Stimulated activated effector memory CD8-positive, alpha-beta T cell treated with anti-CD3 and anti-CD28 coated beads, Interleukin-12 subunit alpha, Interleukin-12 subunit beta, amount 100 ng/mL, for 72 hours (primary cell): Measurements from ENCODE around the gene THSD4.
A peak's percentile ranks its signal among the peaks of the same experiment; 100 is the strongest.

Experiments used
- ATAC-seq: fragments of 150-1000 bp; cut with Tn5 transposase; 2 replicates; pipeline ENCODE4 v1.10.0; 2021
- DNase-seq, 2 donors: peaks; one replicate each; pipeline ENCODE4 v3.0.0; 2021 to 2022; ENCODE audit warnings: low spot score in 2 of 2
- H3K27ac Mint-ChIP-seq: one replicate; pipeline ENCODE4 v1.8.0; 2022; ENCODE audit warnings: mild to moderate bottlenecking, mixed read lengths
- H3K36me3 Mint-ChIP-seq: one replicate; pipeline ENCODE4 v1.8.0; 2022; ENCODE audit warnings: mild to moderate bottlenecking, mixed read lengths
- H3K4me1 Mint-ChIP-seq: one replicate; pipeline ENCODE4 v1.8.0; 2022; ENCODE audit warnings: mixed read lengths
- H3K4me3 Mint-ChIP-seq: one replicate; pipeline ENCODE4 v1.8.0; 2022; ENCODE audit warnings: mild to moderate bottlenecking, mixed read lengths
- H3K9me3 Mint-ChIP-seq: one replicate; pipeline ENCODE4 v1.8.0; 2022; ENCODE audit warnings: mixed read lengths

The THSD4 gene

DNA sequence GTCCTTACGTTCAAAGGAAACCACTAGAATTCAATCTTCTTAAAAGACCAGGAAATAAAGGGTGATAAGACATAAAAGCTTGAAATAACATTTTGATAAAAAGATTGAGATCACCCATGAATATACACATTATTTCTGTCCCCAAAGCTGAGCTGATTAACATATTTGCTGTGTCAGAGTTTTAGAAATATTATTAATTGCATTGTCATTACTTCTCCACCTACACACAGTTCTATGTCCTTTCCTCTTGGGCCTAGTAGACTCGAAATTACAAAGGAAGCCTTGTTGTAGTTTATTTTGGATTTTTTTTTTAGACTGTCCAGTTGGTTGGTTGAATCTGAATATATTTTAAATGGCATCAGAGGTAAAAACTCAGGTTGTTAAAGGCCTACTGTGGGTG, 614.0 kb downstream of the THSD4 start:
- Mint-ChIP-seq H3K4me3 (no peak overlapping the region), H3K4me1 (no peaks in the 10 kb centered on the region)

DNA sequence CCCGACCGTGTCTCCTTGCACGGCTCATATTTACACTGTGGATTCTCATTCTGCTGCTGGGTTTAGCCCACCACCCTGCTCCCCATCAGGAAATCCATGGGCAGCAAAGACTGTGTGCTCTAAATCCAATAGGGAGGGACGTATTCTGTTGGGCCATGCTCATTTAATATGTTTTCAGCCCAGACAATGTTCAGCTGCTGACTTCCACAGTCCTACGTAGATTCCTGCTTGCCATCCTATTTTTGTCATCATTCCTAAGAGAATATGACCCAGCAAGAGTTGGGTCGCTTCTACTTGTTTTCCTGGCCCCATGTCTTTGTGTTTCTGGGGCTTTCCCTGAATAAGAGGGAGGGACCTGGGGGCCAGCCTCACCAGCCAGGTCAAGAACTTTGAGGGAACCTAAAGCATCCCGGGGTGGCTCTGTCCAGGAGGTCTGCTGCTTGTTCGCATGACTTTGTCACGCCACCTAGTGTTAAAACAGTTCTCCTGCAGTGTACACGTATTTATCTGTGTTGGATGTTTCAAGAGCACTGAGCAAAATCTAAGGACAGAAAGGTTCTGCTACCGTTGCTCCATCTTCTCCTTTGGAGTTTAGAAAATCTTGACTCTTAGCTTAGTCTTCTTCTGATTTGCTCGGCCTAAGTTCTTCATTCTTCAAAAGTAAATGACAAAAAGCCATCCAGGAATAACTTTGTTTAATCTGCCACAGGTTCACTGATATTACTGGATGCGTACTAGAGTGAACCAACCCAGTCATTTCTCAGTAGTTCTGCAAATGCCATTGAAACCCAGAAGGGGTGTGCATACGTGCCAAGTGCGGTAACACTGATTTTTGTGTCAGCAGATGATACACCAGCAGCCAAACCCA, 615.2 kb downstream of the THSD4 start:
- Mint-ChIP-seq H3K27ac (no peak overlapping the region), H3K4me3 (no peak overlapping the region), H3K36me3 (no peaks in the 10 kb centered on the region), H3K4me1 (no peaks in the 10 kb centered on the region), H3K9me3 (no peaks in the 10 kb centered on the region)
- DNase-seq: no peak
- ATAC-seq: peak; percentile 70

More for the DNA sequence above, 614.0 kb downstream of the THSD4 start:
- no peak for DNase-seq
- H3K27ac Mint-ChIP-seq: no peak overlapping the region
- no peaks in the 10 kb centered on the region for H3K9me3 Mint-ChIP-seq
- no peak for ATAC-seq
- H3K36me3 Mint-ChIP-seq: no peaks in the 10 kb centered on the region

DNA sequence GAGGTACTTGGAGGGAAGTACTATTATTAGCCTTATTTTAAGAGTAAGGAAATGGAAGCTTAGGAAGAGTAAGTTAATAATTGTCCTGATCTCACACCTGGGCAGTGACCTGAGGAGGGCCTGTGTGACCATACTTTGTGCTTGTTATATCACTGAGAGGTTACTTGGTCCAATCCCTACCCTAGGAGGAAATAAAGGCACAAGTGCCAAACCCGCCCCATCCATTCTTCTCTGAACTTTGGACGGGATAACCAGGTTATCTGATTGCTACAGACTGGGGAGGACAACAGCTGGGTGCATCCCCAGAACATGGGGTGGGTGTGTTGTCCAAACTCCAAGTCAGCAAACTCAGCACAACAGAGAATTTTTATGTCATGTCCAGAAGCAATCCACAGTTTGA, 617.4 kb downstream of the THSD4 start:
- no peak for ATAC-seq

DNA sequence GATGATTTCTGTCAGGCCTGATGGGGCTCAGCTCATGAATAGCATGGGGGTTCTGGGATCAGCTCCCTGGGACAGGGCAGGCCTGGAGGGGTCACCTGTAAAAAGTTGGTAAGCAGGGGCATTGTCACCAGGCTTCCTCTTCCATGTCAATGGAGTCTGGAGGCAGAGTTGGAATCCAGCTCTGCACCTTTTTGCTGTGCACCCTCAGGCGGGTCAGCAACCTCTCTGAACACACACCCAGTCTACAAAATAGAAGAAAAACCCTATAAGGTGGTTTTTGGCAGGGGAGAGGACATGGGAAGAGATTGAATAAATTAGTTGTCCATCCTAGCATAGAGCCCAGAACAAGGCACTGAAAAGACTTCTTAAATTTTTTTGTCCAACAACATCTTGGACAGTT, 617.9 kb downstream of the THSD4 start:
- Mint-ChIP-seq H3K27ac (no peak overlapping the region), H3K9me3 (no peaks in the 10 kb centered on the region), H3K4me3 (no peak overlapping the region), H3K4me1 (no peaks in the 10 kb centered on the region), H3K36me3 (no peaks in the 10 kb centered on the region)
- no peak for DNase-seq
- no peak for ATAC-seq

More for the DNA sequence above, 617.4 kb downstream of the THSD4 start:
- H3K9me3 Mint-ChIP-seq: no peaks in the 10 kb centered on the region
- H3K27ac Mint-ChIP-seq: no peak overlapping the region
- H3K4me3 Mint-ChIP-seq: no peak overlapping the region
- no peaks in the 10 kb centered on the region for H3K4me1 Mint-ChIP-seq
- no peaks in the 10 kb centered on the region for H3K36me3 Mint-ChIP-seq
- no peak for DNase-seq

DNA sequence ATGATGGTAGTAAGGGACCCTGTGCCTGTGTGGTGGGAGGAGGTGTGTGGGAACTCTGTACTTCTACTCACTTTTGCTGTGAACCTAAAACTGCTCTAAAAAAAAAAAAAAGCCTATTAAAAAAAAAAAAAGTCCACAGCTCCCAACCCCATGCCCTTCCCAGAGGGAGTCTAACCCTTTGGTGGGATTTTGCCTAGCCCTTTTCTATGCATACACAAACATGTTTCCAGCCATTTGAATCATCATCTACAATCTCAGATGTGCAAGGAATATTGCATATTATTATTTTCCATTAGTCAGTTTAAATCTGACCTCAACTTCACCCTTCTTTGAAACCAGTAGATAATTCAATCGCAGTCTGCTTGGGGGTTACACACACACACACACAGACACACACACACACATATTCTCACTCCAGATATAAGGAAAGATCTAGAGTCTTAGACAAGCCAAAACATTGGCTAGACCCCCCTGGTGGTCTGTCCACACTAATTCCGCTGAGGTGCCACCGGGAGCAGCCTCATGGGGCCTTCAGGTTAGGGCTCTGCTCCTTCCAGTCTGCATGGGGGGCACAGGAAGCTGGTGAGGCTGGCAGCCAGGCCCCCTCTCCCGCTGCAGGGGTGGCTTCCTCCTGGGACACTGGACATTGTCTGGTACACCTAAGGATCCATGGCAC, 619.6 kb downstream of the THSD4 start:
- no peak for DNase-seq
- no peak overlapping the region for H3K27ac Mint-ChIP-seq
- no peaks in the 10 kb centered on the region for H3K9me3 Mint-ChIP-seq
- no peak overlapping the region for H3K4me3 Mint-ChIP-seq
- no peaks in the 10 kb centered on the region for H3K36me3 Mint-ChIP-seq
- ATAC-seq: no peak
- H3K4me1 Mint-ChIP-seq: no peaks in the 10 kb centered on the region

DNA sequence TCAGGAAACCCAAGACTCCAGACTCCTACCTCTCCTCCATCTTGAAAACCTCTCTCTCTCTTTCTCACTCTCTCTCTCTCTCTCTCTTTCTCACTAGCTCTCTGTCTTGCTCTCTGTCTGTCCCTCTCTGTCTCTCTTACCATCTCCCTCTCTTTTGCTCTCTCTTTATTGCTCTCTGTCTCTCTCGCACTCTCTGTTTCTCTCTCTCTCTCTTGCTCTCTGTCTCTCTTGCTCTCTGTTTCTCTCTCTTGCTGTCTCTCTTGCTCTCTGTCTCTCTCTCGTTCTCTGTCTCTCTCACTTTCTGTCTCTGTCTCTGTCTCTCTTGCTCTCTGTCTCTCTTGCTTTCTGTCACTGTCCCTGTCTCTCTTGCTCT, 620.1 kb downstream of the THSD4 start:
- ATAC-seq: no peak
- H3K27ac Mint-ChIP-seq: no peak overlapping the region

DNA sequence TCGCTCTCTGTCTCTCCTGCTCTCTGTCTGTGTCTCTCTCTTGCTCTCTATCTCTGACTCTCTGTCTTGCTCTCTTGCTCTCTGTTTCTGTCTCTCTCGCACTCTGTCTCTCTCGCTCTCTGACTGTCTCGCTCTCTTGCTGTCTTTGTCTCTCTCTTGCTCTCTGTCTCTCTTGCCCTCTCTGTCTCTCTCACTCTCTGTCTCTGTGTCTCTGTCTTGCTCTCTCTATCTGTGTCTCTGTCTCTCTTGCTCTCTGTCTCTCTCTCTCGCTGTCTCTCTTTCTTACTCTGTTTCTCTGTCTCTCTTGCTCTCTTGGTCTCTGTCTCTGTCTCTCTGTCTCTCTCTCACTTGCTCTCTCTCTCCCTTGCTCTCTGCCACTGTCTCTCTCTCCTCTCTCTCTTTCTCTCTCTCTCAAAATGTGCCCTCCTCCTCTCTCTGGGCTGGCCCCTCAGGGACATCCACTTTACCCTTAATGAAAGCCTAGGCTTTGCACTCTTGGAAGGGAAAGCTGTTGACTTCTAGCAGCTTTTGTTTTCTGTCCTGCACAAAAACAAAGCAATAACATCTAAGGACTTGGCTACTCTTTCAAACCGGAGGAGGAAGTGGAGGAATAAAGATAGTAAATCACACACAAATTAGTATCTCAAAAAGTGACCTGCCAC, 621.1 kb downstream of the THSD4 start:
- no peak for ATAC-seq

More for the DNA sequence above, 620.1 kb downstream of the THSD4 start:
- Mint-ChIP-seq H3K4me1 (no peaks in the 10 kb centered on the region), H3K36me3 (no peaks in the 10 kb centered on the region), H3K9me3 (no peaks in the 10 kb centered on the region), H3K4me3 (no peak overlapping the region)
- no peak for DNase-seq

DNA sequence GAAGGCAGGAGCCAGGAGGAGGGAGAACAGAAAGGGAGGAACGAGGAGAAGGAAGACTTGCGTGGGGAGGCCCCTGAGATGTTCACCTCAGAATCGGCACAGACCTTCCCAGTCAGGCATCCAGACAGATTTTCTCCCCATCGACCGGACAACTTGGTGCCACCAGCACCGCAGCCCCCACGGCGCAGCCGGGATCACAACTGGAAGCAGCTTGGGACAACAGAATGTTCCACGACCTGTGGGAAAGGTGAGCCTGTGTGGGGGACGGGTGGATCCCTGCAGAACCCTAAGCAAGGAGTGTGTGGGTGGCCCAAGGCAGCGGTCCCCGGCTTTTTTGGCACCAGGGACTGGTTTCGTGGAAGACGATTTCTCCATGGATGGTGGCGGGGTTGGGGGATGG, 622.5 kb downstream of the THSD4 start:
- DNase-seq (no peak), ATAC-seq (no peak)
- H3K36me3 Mint-ChIP-seq: no peaks in the 10 kb centered on the region
- no peaks in the 10 kb centered on the region for H3K4me1 Mint-ChIP-seq
- no peak overlapping the region for H3K27ac Mint-ChIP-seq
- no peak overlapping the region for H3K4me3 Mint-ChIP-seq
- H3K9me3 Mint-ChIP-seq: no peaks in the 10 kb centered on the region

More for the DNA sequence above, 621.1 kb downstream of the THSD4 start:
- Mint-ChIP-seq H3K9me3 (no peaks in the 10 kb centered on the region), H3K4me3 (no peak overlapping the region), H3K36me3 (no peaks in the 10 kb centered on the region), H3K27ac (no peak overlapping the region), H3K4me1 (no peaks in the 10 kb centered on the region)
- DNase-seq: no peak

DNA sequence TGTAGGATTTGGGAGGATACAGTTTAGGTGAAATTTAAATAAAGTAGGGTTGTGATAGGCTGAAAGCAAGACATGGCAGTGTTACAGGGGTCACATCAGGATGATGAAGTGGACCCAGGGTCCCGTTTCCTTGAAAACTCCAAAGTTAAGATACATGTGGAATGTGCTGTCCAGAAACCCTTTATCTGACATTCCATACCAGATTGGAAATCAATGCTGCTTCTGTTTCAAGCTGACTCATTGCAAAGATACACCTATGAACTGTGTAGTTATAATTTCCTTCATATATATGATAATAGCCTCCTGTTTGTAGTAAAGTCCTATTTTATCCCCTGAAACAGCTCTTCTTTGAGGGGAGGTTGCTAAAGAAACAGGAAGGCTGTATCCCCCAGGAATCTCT, 624.1 kb downstream of the THSD4 start:
- Mint-ChIP-seq H3K36me3 (no peaks in the 10 kb centered on the region), H3K27ac (no peak overlapping the region), H3K4me1 (no peaks in the 10 kb centered on the region), H3K9me3 (no peaks in the 10 kb centered on the region), H3K4me3 (no peak overlapping the region)
- no peak for ATAC-seq
- DNase-seq: no peak

DNA sequence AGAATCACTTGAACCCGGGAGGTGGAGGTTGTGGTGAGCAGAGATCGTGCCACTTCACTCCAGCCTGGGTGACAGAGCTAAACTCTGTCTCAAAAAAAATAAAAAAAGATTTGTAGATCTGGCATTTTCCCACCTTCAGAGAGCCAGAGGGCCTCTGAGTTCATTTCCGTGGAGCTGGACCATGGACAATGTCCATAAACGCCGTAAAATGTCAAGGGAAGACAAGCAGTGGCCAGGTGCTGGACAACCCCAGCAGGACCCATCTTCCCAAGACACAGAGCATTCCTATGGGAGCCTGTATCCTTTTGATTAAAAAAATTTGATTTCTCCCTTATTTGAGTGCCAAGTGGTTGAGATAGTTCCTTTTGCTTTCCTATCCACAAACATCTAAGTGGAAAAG, 627.7 kb downstream of the THSD4 start:
- ATAC-seq (no peak), DNase-seq (no peak)
- Mint-ChIP-seq H3K4me1 (peaks cover 5% of the 10 kb centered on the region), H3K9me3 (no peaks in the 10 kb centered on the region), H3K36me3 (no peaks in the 10 kb centered on the region), H3K4me3 (no peak overlapping the region), H3K27ac (no peak overlapping the region)

DNA sequence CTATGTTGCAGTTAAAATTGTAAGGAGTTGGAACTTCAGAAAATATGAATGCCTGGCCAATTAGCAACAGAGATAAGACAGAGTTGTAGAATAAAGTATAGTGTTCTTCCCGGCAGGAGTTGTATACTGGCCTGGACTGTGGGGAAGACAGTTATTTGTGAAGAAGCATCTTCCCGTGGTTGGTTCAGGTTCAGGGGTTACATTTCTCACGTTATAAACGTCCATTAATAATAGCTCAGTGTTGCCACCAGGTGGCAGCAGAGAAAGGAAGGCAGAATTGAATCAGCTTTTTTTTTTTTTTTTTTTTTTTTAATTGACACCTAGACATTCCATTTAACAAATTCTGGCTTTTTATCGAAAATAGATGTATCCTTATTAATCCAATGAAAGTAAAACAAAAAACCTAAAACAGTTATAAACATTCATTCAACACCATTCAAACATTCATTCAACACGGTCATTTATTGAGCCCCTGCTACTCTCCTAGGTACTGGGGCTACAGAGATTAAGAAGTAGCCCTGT, 628.7 kb downstream of the THSD4 start:
- ATAC-seq: no peak
- H3K27ac Mint-ChIP-seq: no peak overlapping the region
- no peaks in the 10 kb centered on the region for H3K9me3 Mint-ChIP-seq

DNA sequence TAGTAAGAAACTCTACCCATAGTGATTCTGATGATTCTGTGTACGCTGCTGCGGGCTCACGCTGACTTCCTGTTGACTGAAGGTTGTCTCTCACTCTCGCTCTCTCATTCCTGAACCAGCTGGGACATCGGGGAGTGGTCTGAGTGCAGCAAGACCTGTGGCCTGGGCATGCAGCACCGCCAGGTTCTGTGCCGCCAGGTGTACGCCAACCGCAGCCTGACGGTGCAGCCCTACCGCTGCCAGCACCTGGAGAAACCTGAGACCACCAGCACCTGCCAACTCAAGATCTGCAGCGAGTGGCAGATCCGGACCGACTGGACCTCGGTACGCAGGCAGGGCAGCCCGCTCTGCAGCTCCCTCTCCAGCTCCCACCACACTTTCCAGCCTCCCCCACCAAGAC, 631.4 kb downstream of the THSD4 start:
- DNase-seq (no peak), ATAC-seq (peak; percentile 54)
- Mint-ChIP-seq H3K9me3 (no peaks in the 10 kb centered on the region), H3K27ac (no peak overlapping the region), H3K4me3 (no peak overlapping the region), H3K36me3 (no peaks in the 10 kb centered on the region), H3K4me1 (peaks cover 5% of the 10 kb centered on the region)

More for the DNA sequence above, 628.7 kb downstream of the THSD4 start:
- Mint-ChIP-seq H3K36me3 (no peaks in the 10 kb centered on the region), H3K4me3 (no peak overlapping the region), H3K4me1 (peaks cover 5% of the 10 kb centered on the region)
- DNase-seq: peak; percentile 47 to 66

DNA sequence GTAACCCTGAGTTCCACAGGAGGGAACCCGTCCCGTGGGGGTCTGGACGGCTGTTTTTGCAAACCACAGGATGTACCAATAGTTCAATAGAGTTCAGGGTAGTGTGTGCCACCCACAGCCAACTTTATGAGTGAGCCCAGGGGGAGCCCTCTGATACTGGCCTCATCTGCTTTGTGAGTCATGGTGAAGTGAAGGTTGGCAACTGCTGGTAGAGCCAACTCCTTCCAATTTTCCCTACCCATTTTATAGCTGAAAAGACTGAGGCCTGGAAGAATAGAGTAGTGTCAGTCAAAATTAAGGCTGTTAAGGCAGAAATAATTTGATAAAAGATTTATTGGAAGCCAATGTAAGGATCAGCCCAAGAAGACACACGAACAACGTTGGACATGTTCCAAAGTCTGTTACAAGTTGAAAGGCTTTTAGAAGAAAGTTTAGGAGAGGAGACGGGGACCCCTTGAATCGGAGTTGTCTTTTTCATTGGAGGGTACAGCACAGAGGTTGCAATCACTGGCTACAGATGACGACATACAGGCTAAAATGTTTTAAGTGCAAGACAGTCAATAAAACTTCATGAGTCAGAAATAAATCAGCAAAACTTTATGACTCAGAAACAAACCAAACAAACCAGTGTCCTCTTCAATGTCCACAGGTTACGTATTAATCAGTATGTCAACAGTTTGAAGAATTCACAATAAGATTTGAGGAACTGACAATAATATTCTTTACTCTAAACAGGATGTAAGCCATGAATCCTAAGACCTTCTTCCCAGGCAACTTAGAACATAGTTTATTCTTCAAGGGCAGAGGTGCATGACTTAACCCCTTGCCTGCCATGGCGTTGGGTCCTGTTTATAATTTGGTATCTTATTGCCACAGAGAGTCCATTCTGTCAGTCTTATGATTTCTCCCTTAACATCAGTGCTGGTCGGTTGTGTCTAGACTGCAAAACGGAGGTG, 632.1 kb downstream of the THSD4 start:
- ATAC-seq: peak; percentile 82
- peaks cover 8% of the 10 kb centered on the region for H3K4me1 Mint-ChIP-seq
- no peak overlapping the region for H3K27ac Mint-ChIP-seq
- H3K36me3 Mint-ChIP-seq: no peaks in the 10 kb centered on the region
- H3K4me3 Mint-ChIP-seq: no peak overlapping the region
- DNase-seq: no peak
- H3K9me3 Mint-ChIP-seq: no peaks in the 10 kb centered on the region

DNA sequence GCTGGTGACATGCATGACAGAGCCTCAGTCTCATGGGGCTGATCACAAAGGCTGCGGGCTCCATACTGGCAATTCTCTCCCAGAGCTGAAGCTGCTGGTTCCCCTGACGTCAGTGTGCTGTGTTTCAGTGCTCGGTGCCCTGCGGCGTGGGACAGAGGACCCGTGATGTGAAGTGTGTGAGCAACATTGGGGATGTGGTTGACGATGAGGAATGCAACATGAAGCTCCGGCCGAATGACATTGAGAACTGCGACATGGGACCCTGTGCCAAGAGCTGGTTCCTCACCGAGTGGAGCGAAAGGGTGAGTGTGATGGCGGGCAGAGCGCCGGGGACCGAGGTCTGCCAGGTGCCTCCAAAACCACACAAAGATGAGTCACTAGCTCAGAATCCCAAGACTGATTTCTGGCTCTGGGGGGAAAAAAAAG, 633.0 kb downstream of the THSD4 start:
- Mint-ChIP-seq H3K4me1 (peaks cover 14% of the 10 kb centered on the region), H3K4me3 (no peak overlapping the region), H3K36me3 (no peaks in the 10 kb centered on the region), H3K27ac (no peak overlapping the region), H3K9me3 (no peaks in the 10 kb centered on the region)
- no peak for DNase-seq
- no peak for ATAC-seq
